Colonic mucosa (tissue), 4 donors: ENCODE data around the gene GNAO1. TPM values are rescaled to one million over a fixed set of nuclear protein-coding genes. Genes with fewer than 3 reads are reported as not detected.

Source experiments
- DNase-seq: peaks from one replicate; pipeline ENCODE4 v3.0.0-alpha.2; 2020
- H3K27ac ChIP-seq: fragments of 200-600 bp; one replicate; pipeline ENCODE4 v1.8.0; 2021
- H3K27me3 ChIP-seq: fragments of 200-600 bp; one replicate; pipeline ENCODE4 v1.8.0; 2021
- H3K36me3 ChIP-seq: fragments of 200-600 bp; one replicate; pipeline ENCODE4 v1.8.0; 2021
- H3K4me1 ChIP-seq: fragments of 200-600 bp; one replicate; pipeline ENCODE4 v1.8.0; 2021; ENCODE audit warnings: mild to moderate bottlenecking
- H3K4me3 ChIP-seq: fragments of 200-600 bp; one replicate; pipeline ENCODE4 v1.8.0; 2021
- H3K9ac ChIP-seq, 2 donors: one replicate each; pipeline ENCODE4 v1.7.0; 2013; ENCODE audit warnings: control low read depth in 2 of 2, low read depth in 2 of 2, low read length in 2 of 2
- H3K9me3 ChIP-seq: fragments of 200-600 bp; one replicate; pipeline ENCODE4 v1.8.0; 2021
- CTCF ChIP-seq: fragments of 200-600 bp; IDR thresholded peaks from one replicate; pipeline ENCODE4 v1.8.0; 2022; ENCODE audit warnings: antibody characterized with exemption, mild to moderate bottlenecking
- intact Hi-C: fragments of 100-400 bp; cut with DNase I; formaldehyde crosslinking; loops from one replicate; pipeline ENCODE4 v1.14.1; 2022
- total RNA-seq, 2 donors: library from RNA; stranded (reverse); fragmentation: NEBNext Ultra II Directional in 1 of 2; extraction: Animal tissue kit (Norgen Biotek cat#: 25700) in 1 of 2; gene quantifications; one replicate each; pipeline ENCODE4 v1.2.1, GENCODE V29; 2021
- donor health status: healthy.
- donor health status: DM: no; HTN: no; CAD: no.
- donor health status: DM: no; HTN: no; CAD: no.

GNAO1 gene
- total RNA-seq, 2 donors from 2014 or later = 1.7 to 10.8 TPM

- intact Hi-C loops = no loop called here
Measured at GRCh38 chr16:56288019-56288418, 96.7 kb downstream of the GNAO1 start.

GRCh38 chr16:56289416-56289815 lies 98.1 kb downstream of the GNAO1 start:
- Histone ChIP-seq H3K27ac (no peak overlapping the region), H3K36me3 (no peaks in the 10 kb centered on the region), H3K4me1 (no peaks in the 10 kb centered on the region), H3K4me3 (no peak overlapping the region), H3K9ac (no peak overlapping the region), H3K9me3 (no peaks in the 10 kb centered on the region), H3K27me3 (no peaks in the 10 kb centered on the region)
- no peak for DNase-seq
- TF ChIP-seq CTCF = no peak
- intact Hi-C loops = no loop called here

More at GRCh38 chr16:56288019-56288418, 96.7 kb downstream of the GNAO1 start:
- no peak for DNase-seq
- H3K27me3 ChIP-seq = no peaks in the 10 kb centered on the region
- H3K36me3 ChIP-seq = no peaks in the 10 kb centered on the region
- H3K9me3 ChIP-seq = no peaks in the 10 kb centered on the region
- H3K4me3 ChIP-seq = no peak overlapping the region
- H3K27ac ChIP-seq = no peak overlapping the region
- H3K4me1 ChIP-seq = no peaks in the 10 kb centered on the region
- no peak overlapping the region for H3K9ac ChIP-seq
- TF ChIP-seq CTCF = no peak

GRCh38 chr16:56289862-56290261 lies 98.6 kb downstream of the GNAO1 start:
- Histone ChIP-seq H3K36me3 (no peaks in the 10 kb centered on the region), H3K9ac (no peak overlapping the region), H3K4me1 (no peaks in the 10 kb centered on the region), H3K27me3 (no peaks in the 10 kb centered on the region), H3K27ac (no peak overlapping the region), H3K9me3 (no peaks in the 10 kb centered on the region), H3K4me3 (no peak overlapping the region)
- intact Hi-C loops = no loop called here
- no peak for TF ChIP-seq CTCF
- DNase-seq = no peak

GRCh38 chr16:56294014-56294413 lies 102.7 kb downstream of the GNAO1 start:
- DNase-seq = no peak
- no peak overlapping the region for H3K9ac ChIP-seq
- TF ChIP-seq CTCF = no peak
- H3K4me1 ChIP-seq = no peaks in the 10 kb centered on the region
- intact Hi-C loops = no loop called here
- H3K27ac ChIP-seq = no peak overlapping the region
- H3K9me3 ChIP-seq = no peaks in the 10 kb centered on the region
- H3K4me3 ChIP-seq = no peak overlapping the region
- H3K27me3 ChIP-seq = no peaks in the 10 kb centered on the region
- H3K36me3 ChIP-seq = no peaks in the 10 kb centered on the region

GRCh38 chr16:56294579-56294978 lies 103.3 kb downstream of the GNAO1 start:
- intact Hi-C loops = no loop called here
- no peak for TF ChIP-seq CTCF
- H3K27ac ChIP-seq = no peak overlapping the region

More at GRCh38 chr16:56294579-56294978, 103.3 kb downstream of the GNAO1 start:
- Histone ChIP-seq H3K4me1 (no peaks in the 10 kb centered on the region), H3K27me3 (no peaks in the 10 kb centered on the region), H3K36me3 (no peaks in the 10 kb centered on the region), H3K9me3 (no peaks in the 10 kb centered on the region), H3K9ac (no peak overlapping the region), H3K4me3 (no peak overlapping the region)
- no peak for DNase-seq
